ENCODE measurements around the gene ZNF407.

ZNF407 gene

DNA sequence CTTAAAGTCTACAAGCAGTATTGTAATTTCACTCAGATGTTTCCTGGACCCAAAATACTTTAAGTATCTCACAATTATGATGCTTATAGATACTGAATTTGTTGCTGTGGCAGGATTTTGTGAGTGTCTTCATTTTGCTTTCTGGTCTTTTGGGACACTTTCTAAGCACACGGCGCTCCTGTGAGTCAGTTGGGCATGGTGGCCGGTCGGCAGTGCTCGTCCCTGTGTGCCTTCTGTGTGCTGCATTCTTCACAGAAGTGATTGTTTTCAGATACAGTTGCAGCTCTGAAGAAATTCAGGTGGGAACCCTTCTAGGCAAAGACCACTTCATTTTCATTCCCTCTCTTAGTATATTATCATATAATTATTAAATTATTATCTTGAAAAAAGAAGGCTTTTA is 273.3 kb downstream of the ZNF407 start:
- no peak overlapping the region for H3K4me3 ChIP-seq (replicated peaks in 1 of 2; ENCODE audit: low read depth in 2 of 2, low read length in 2 of 2)
- no peak for DNase-seq (ENCODE audit: low read depth in 2 of 2)
- TF ChIP-seq CTCF (IDR thresholded peaks at IDR 0.05; ENCODE audit: low read depth, low read length), result no peak

DNA sequence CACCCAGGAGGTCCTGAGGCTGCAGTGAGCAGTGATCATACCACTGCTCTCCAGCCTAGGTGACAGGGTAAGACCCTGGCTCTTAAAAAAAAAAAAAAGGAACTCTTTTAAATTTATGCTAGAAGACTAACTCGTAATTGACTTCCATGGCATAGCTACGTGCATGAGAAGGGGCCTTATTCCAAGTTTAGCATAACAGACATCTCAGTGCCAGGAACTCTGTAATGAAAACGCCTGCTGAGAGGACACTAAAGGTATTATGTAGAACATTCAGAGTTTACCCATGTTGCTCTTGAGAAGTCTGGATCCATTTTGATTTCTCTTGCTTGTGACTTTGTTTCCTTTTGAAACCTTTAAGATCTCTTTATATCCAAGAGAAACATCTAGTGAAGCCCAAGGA is 276.0 kb downstream of the ZNF407 start:
- no peak for DNase-seq (ENCODE audit: low read depth in 2 of 2)
- no peak for TF ChIP-seq CTCF (IDR thresholded peaks at IDR 0.05; ENCODE audit: low read depth, low read length)
- H3K4me3 ChIP-seq (replicated peaks in 1 of 2; ENCODE audit: low read depth in 2 of 2, low read length in 2 of 2), result no peak overlapping the region

GRCh38 chr18:74874351-74874750 is 276.7 kb downstream of the ZNF407 start:
- DNase-seq (ENCODE audit: low read depth in 2 of 2), result no peak
- no peak for TF ChIP-seq CTCF (IDR thresholded peaks at IDR 0.05; ENCODE audit: low read depth, low read length)

GRCh38 chr18:74876630-74877243 is 279.1 kb downstream of the ZNF407 start:
- no peak overlapping the region for H3K4me3 ChIP-seq (replicated peaks in 1 of 2; ENCODE audit: low read depth in 2 of 2, low read length in 2 of 2)
- no peak for TF ChIP-seq CTCF (IDR thresholded peaks at IDR 0.05; ENCODE audit: low read depth, low read length)
- DNase-seq (ENCODE audit: low read depth in 2 of 2), result no peak

More at GRCh38 chr18:74874351-74874750, 276.7 kb downstream of the ZNF407 start:
- no peak overlapping the region for H3K4me3 ChIP-seq (replicated peaks in 1 of 2; ENCODE audit: low read depth in 2 of 2, low read length in 2 of 2)

- H3K4me3 ChIP-seq (replicated peaks in 1 of 2; ENCODE audit: low read depth in 2 of 2, low read length in 2 of 2), result no peak overlapping the region
- DNase-seq (ENCODE audit: low read depth in 2 of 2), result no peak
- no peak for TF ChIP-seq CTCF (IDR thresholded peaks at IDR 0.05; ENCODE audit: low read depth, low read length)
Measured at GRCh38 chr18:74878267-74878666, 280.6 kb downstream of the ZNF407 start.

- no peak for DNase-seq (ENCODE audit: low read depth in 2 of 2)
- no peak overlapping the region for H3K4me3 ChIP-seq (replicated peaks in 1 of 2; ENCODE audit: low read depth in 2 of 2, low read length in 2 of 2)
- no peak for TF ChIP-seq CTCF (IDR thresholded peaks at IDR 0.05; ENCODE audit: low read depth, low read length)
Measured at GRCh38 chr18:74880706-74881278, 283.1 kb downstream of the ZNF407 start.
